MM.1S (cell line): Measurements from ENCODE around the gene MFSD1.

Experiments
- DNase-seq: peaks from one replicate; pipeline ENCODE4 v3.0.0-alpha.2; 2015
- H2AFZ ChIP-seq: fragments of 300-600 bp; sonication (generic); 2 replicates; pipeline ENCODE4 v1.6.0; 2016; ENCODE audit warnings: antibody characterized with exemption, low read length
- H3F3A ChIP-seq: fragments of 300-600 bp; sonication (generic); 2 replicates; pipeline ENCODE4 v1.6.1; 2016; ENCODE audit warnings: mild to moderate bottlenecking, antibody characterized with exemption, low read length, moderate library complexity, mixed read lengths; ENCODE audit not compliant: insufficient read depth
- H3K27ac ChIP-seq: fragments of 300-600 bp; sonication (generic); 2 replicates; pipeline ENCODE4 v1.5.1; 2016; ENCODE audit warnings: mild to moderate bottlenecking, low read length
- H3K27me3 ChIP-seq: fragments of 300-600 bp; sonication (generic); replicated peaks from 2 replicates; pipeline ENCODE4 v1.6.0; 2016; ENCODE audit warnings: low read length; ENCODE audit not compliant: insufficient read depth
- H3K36me3 ChIP-seq: fragments of 300-600 bp; sonication (generic); replicated peaks from 2 replicates; pipeline ENCODE4 v1.6.1; 2016; ENCODE audit warnings: mild to moderate bottlenecking, low read length, mixed read lengths; ENCODE audit not compliant: insufficient read depth
- H3K4me1 ChIP-seq: fragments of 300-600 bp; sonication (generic); 2 replicates; pipeline ENCODE4 v1.6.1; 2016; ENCODE audit warnings: low read length, mixed read lengths
- H3K4me2 ChIP-seq: fragments of 300-600 bp; sonication (generic); 2 replicates; pipeline ENCODE4 v1.6.0; 2016; ENCODE audit warnings: low read depth, low read length
- H3K4me3 ChIP-seq: fragments of 300-600 bp; sonication (generic); 2 replicates; pipeline ENCODE4 v1.5.1; 2016; ENCODE audit warnings: low read length, mixed read lengths
- H3K79me2 ChIP-seq: fragments of 300-600 bp; sonication (generic); 2 replicates; pipeline ENCODE4 v1.6.1; 2016; ENCODE audit warnings: mixed run types, low read length, mixed read lengths
- H3K9ac ChIP-seq: fragments of 300-600 bp; sonication (generic); 2 replicates; pipeline ENCODE4 v1.6.1; 2016; ENCODE audit warnings: low read length, mixed read lengths
- H3K9me2 ChIP-seq: fragments of 300-600 bp; sonication (generic); replicated peaks from 2 replicates; pipeline ENCODE4 v1.6.1; 2016; ENCODE audit warnings: mild to moderate bottlenecking, low read length, mixed read lengths; ENCODE audit not compliant: insufficient read depth
- H3K9me3 ChIP-seq: fragments of 300-600 bp; sonication (generic); replicated peaks from 2 replicates; pipeline ENCODE4 v1.6.1; 2016; ENCODE audit warnings: mild to moderate bottlenecking, low read length, mixed read lengths; ENCODE audit not compliant: insufficient read depth
- H4K20me1 ChIP-seq: fragments of 300-600 bp; sonication (generic); 2 replicates; pipeline ENCODE4 v1.6.1; 2016; ENCODE audit warnings: mild to moderate bottlenecking, low read length, moderate library complexity, mixed read lengths; ENCODE audit not compliant: insufficient read depth
- EZH2 ChIP-seq: fragments of 300-600 bp; sonication (generic); optimal IDR thresholded peaks from 2 replicates; pipeline ENCODE3; 2017; ENCODE audit warnings: low read depth, mild to moderate bottlenecking, antibody characterized with exemption, low read length, mixed read lengths
- EZH2phosphoT487 ChIP-seq: fragments of 300-600 bp; sonication (generic); IDR thresholded peaks from 2 replicates; pipeline ENCODE4 v1.6.1; 2018; ENCODE audit warnings: antibody characterized with exemption, low read length
- TF ChIP-seq, protein P1 (sequence below): fragments of 300-600 bp; sonication (generic); IDR thresholded peaks from 2 replicates; pipeline ENCODE4 v1.5.1; 2016; ENCODE audit warnings: antibody characterized with exemption, low read length, mixed read lengths

Gene MFSD1

DNA sequence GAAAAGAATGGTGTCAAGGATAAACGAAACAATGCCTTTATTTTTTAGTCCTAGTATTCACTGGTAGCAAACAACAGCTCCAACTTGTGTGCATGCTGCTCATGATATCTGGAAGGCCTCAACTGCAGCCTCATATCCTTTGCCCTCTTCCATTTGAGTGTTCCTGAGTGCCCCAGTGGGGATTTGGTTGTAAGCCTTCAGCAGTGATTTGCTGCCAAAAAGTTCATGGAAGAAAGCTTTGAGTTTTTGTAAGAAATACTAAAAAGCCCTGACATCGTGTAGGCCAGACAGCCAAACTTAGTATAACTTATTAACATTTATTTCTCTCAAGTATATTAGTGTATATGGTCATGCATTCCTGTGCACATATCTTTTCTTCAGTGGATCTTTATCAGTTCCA is 30.0 kb downstream of the MFSD1 start:
- H3F3A ChIP-seq: no peaks in the 10 kb centered on the region
- H3K27ac ChIP-seq: no peak overlapping the region
- no peaks in the 10 kb centered on the region for H3K79me2 ChIP-seq
- no peaks in the 10 kb centered on the region for H4K20me1 ChIP-seq
- H2AFZ ChIP-seq: no peak overlapping the region
- H3K9ac ChIP-seq: no peak overlapping the region
- no peak overlapping the region for H3K4me2 ChIP-seq
- TF ChIP-seq, protein P1, sequence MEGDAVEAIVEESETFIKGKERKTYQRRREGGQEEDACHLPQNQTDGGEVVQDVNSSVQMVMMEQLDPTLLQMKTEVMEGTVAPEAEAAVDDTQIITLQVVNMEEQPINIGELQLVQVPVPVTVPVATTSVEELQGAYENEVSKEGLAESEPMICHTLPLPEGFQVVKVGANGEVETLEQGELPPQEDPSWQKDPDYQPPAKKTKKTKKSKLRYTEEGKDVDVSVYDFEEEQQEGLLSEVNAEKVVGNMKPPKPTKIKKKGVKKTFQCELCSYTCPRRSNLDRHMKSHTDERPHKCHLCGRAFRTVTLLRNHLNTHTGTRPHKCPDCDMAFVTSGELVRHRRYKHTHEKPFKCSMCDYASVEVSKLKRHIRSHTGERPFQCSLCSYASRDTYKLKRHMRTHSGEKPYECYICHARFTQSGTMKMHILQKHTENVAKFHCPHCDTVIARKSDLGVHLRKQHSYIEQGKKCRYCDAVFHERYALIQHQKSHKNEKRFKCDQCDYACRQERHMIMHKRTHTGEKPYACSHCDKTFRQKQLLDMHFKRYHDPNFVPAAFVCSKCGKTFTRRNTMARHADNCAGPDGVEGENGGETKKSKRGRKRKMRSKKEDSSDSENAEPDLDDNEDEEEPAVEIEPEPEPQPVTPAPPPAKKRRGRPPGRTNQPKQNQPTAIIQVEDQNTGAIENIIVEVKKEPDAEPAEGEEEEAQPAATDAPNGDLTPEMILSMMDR: no peak
- no peak for TF ChIP-seq EZH2
- no peak for TF ChIP-seq EZH2phosphoT487
- no peak overlapping the region for H3K4me3 ChIP-seq
- H3K36me3 ChIP-seq: no peaks in the 10 kb centered on the region; the same call in 1 of the 2 replicates
- H3K9me3 ChIP-seq: no peaks in the 10 kb centered on the region
- no peaks in the 10 kb centered on the region for H3K9me2 ChIP-seq
- no peak for DNase-seq
- H3K4me1 ChIP-seq: no peaks in the 10 kb centered on the region
- no peaks in the 10 kb centered on the region for H3K27me3 ChIP-seq

DNA sequence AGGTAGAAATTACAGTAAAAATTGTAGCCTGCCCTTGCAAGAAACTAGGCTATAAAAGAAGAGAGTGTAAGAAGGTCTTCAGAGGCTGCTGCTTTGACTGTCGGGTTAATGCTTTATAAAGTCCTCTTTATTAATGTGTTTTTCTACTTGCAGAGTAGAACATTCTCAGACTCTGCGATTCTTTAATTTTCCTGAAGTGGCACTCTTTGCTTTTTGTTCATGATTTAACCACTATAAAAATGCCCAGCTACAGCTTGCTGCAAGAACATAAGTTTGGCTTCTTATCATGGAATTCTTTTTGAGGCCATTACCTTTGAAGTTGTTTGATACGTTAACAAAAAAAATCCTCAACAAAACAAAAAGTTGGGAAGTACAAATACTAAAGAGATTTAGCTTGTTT is 33.8 kb downstream of the MFSD1 start:
- no peaks in the 10 kb centered on the region for H3F3A ChIP-seq
- no peaks in the 10 kb centered on the region for H3K79me2 ChIP-seq
- no peaks in the 10 kb centered on the region for H3K9me3 ChIP-seq
- H3K36me3 ChIP-seq: no peaks in the 10 kb centered on the region
- H4K20me1 ChIP-seq: no peaks in the 10 kb centered on the region
- no peak overlapping the region for H3K4me2 ChIP-seq
- no peak for TF ChIP-seq EZH2
- TF ChIP-seq, protein P1: no peak
- no peak for TF ChIP-seq EZH2phosphoT487
- H3K4me3 ChIP-seq: no peak overlapping the region
- H3K27me3 ChIP-seq: no peaks in the 10 kb centered on the region
- no peak overlapping the region for H2AFZ ChIP-seq
- DNase-seq: no peak
- H3K9ac ChIP-seq: no peak overlapping the region
- no peaks in the 10 kb centered on the region for H3K4me1 ChIP-seq
- H3K27ac ChIP-seq: no peak overlapping the region
- no peaks in the 10 kb centered on the region for H3K9me2 ChIP-seq

DNA sequence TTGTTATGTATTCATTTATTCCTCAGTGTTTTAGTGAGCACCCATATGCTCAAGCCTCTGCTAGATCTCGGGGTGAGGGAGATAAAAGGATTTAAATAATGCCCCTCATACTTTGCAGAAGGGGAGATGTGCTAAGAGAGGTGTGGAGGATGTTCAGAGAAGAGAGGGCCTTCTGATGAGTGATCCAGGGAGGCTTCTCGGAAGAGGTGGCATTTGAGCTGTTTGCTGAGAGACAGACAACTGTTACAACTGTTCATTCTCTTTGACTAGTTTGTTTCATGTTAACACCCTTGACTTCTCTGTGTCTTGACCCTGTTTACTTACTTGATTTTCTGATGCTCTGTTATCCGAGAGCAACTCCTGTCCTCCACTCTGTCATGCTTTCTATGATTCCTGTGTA is 34.5 kb downstream of the MFSD1 start:
- no peaks in the 10 kb centered on the region for H3F3A ChIP-seq
- no peak overlapping the region for H3K9ac ChIP-seq
- H3K9me2 ChIP-seq: no peaks in the 10 kb centered on the region
- no peaks in the 10 kb centered on the region for H3K27me3 ChIP-seq
- no peaks in the 10 kb centered on the region for H3K36me3 ChIP-seq
- no peak for DNase-seq
- H3K79me2 ChIP-seq: no peaks in the 10 kb centered on the region
- H3K9me3 ChIP-seq: no peaks in the 10 kb centered on the region
- no peak overlapping the region for H3K4me3 ChIP-seq
- H4K20me1 ChIP-seq: no peaks in the 10 kb centered on the region
- H3K27ac ChIP-seq: no peak overlapping the region
- H3K4me2 ChIP-seq: no peak overlapping the region
- TF ChIP-seq EZH2: no peak
- TF ChIP-seq, protein P1: no peak
- no peak for TF ChIP-seq EZH2phosphoT487
- H3K4me1 ChIP-seq: no peaks in the 10 kb centered on the region
- no peak overlapping the region for H2AFZ ChIP-seq
